ENCODE data around the gene ZFYVE19.

DNA sequence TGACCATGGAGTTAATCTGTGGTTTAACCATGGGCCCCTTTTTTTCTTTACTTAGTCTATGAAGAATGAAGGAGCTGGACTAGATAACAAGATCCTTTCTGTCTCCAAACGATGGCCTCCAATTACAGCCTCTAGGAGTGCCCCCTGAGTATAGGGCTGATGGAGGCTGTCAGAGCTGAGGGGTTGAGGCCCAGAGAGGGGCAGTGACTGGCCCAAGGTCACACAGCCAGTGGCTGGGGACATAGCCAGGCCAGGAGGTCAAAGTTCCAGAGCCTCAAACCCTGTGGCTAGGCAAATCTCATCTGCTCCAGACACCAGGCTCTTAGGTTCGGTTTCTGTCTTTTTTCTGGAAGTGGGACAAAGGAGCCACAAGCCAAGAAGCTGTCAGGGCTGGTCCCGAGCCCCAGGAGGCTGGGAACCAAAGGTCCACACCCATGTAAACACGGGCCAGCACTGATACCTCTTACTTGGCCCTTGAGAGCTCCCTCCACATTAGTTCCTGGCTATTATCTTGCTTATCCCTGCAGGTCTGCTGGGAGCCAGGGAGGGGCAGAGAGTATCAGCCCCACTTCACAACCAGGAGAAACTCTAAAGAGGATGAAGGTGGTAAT is 56.9 kb downstream of the ZFYVE19 start:
- TF ChIP-seq CTCF (IDR thresholded peaks at IDR 0.05; ENCODE audit: low read depth, low read length) (no peak), POLR2A (IDR thresholded peaks at IDR 0.05; ENCODE audit: extremely low read depth, insufficient read length) (no peak)
